ENCODE measurements around the gene OSBPL8.

OSBPL8 gene

DNA sequence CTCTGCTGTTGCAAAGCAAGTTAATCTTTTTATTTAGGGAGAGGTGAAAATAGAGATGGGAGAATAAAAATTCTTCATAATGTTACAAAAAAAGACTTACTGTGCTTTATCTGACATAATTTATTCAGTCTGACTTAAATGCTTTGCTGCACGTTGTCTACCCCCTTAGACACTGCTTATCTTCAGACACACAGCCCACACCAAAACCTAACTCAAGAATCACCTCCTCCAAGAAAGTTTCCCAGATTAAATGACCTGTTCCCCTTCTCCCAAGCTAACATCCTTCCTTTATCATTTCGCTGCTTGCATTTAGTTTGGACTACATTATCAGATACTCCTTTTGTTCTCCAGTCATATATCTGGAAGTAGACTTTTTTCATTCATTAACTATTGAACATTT is 3.8 kb downstream of the OSBPL8 start:
- DNase-seq: no peak

DNA sequence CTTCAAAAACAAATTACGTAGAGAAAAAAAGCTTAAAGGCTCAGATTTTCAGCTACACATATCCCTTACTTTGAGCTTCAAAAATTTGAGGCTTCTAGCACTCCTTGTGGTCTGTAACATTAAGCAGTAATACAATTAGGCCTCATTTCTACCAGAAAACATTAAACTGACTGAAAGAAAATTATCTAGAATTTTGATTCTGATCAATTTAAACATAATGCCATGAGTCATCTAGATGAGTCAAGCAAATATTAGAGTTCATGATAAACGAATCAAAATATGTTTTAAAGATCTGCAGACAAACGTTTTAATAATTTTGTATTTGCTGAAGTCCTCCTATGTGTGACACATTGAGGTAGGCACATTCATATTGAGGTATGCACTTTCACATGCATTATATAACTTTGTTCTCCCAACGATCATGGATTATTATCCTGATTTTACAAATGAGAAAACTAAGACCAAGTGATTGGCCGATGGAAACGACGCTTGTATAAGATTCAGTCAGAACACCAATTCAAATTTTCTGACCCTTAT is 4.3 kb downstream of the OSBPL8 start:
- no peak for DNase-seq

DNA sequence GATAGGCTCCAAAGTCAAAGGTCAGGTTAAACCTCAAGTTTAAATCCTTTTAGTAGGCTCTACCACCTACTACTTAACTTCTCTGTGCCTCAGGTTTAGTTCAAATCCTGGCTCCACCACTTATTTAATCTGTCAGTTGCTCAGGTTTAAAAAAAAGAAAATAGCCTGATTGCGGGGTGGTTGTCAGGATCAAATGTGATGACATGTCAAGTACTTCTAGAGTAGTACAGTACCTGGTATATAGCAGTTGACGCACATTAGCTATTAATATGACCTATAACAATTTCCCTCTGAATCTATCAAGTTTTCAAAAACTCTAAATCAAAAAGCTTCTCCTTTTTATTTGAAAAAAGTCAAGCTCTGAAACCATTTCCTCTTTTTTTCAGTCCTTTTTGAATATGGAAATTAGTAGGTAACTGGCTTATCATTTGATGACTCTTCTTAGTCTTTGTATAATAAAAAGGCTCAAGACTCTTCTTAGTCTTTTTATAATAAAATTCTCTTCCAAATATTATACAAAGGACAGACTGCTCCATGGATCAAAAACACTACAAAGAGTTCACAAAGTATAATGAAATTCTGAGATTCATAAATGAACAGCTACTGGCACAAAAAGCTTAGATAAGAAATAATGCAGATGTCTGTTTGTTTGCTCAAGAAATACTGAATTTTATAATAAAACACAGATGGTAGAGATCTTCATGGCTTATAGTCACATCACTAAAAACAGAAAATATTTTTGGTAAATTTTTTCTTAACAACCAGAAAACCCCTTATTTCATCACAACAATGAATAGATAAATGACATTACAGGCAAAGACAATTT is 5.0 kb downstream of the OSBPL8 start:
- DNase-seq: no peak

DNA sequence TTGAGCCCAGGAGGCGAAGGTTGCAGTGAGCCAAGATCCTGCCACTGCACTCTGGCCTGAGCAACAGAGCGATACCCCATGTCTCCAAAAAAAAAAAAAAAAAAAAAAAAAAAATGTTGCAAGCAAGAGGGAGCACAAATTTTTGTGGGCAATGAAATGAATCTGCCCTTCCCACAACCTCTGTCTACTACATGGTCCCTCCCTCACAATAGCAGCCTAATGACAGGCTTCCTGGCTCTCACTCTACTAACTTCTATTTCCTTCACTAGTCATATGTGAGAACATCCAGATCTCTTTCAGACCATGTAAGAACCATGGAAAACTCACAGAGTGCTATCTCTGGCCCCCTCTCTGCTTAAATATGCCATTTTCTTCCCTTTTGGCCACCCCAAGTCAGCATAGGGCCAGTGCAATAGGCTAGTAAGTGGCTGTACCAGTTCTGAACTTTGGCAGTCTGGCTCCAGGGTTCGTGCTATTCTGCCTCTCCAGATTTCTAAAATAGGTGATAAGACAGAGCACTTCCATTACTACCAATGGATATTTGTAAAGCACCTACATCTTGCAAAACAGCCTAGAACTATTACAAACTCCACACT is 7.1 kb downstream of the OSBPL8 start:
- no peak for DNase-seq

DNA sequence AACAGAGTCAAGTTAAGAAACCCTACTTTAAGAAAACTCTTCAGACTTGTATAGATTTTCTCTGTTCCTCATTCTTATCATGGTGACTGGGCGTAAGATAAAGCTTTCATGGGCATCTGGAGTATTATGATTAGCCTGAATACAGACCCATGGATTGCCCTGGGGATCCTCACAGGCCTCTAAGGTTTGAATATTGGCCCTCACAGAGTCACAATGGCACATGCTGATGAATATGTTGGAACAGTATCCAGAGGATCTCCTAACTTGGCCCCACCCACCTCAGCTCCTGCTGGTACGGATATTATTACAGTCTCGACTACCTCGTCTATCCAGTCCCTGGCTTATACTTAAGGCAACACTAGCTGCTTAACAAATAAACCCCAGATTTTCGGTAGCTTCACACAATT is 8.1 kb downstream of the OSBPL8 start:
- DNase-seq: no peak

DNA sequence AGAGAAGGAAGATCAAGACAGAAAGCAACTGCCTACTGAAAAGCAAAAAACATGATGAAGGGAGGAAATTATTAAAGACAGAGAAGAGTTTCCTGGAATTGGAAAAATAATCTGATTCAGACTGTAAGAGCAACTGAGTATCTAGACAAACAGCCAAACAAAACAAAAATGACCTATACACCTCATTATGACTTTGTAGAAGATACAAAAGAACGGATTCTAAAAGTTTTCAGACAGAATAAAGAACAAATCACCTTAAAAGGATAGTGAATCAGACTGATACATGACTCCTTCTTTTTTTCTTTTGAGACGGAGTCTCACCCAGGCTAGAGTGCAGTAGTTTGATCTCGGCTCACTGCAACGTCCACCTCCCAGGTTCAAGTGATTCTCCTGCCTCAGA is 10.4 kb downstream of the OSBPL8 start:
- DNase-seq: no peak

DNA sequence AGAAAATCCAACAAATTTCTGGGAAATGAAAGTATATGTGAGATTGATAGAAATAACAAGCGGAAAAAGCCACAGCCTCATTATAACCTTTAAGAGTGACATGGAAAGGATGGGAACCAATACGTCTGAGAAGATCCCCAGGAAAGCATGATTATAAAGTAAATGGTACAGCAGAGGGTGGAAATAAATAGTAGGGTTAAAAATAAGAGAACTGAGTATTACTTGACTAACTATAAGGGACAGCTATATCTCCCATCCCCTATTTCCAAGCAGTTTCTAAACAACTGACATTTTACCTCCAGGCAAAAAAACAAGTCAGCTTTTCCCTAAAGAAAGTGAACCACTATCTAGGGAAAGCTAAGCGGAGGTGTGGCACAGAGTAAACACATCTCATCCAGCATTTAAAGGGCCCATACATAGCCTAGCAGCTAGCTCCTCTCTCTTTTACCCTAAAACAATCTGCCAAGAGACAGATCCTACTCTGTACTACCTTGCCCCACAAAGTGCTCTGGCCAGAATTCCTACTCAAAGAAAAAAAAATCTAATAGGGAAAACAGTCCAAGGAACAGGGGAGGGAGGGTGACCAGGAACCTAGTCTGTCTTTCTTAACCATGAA is 11.2 kb downstream of the OSBPL8 start:
- DNase-seq: no peak

DNA sequence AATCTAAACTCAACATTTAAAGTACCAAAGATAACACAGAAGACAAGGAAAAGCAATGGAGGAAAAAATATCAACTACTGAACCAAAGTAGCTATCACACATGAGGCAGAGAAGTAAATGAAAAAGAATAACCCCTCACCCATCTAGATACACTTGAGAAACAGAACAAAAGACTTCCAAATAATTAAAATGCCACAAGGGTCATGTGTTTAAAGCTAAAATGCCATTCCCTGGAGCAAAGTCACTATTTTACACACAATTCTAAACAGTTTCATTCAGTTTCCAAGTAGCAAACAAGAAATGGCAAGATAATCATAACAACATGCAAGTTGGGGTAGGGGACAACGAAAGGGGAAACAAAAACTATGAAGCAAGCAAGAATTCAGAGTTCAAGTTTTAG is 12.0 kb downstream of the OSBPL8 start:
- DNase-seq: no peak

DNA sequence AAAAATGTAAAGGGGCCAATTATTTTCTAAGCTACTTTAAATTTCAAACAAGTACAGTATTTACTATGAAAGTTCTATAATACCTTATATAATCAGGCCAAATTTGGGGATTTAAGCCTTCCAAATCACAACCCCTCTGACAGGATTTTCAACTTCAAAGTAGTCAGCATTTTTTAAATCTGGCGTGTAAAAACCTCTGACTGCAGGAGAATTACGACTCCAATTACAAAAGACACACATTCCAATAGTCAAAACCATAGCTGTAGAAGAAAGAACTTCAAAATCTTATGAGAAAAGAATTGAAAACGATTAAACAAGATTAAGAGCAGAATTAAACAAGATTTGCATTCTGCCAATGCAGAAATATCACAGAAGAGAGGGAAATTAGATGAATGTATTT is 12.7 kb downstream of the OSBPL8 start:
- no peak for DNase-seq

DNA sequence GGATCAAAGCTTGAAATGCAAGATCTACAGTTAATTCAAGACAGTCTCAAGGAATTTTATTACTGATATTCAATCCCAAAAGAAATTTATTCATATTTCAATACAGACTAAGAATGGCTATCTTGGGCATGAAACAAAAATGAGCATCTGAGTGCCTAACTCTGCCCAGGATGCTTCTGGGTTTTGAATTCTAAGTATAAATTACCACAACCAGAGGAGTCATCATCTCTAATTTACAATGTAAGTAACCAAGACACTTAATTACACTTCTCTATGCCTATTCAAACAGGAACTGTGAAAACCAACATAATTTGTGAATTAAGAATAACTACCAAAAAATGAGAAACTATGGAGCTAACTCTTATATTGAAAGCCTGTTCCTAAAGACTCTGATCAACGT is 14.1 kb downstream of the OSBPL8 start:
- DNase-seq: no peak

DNA sequence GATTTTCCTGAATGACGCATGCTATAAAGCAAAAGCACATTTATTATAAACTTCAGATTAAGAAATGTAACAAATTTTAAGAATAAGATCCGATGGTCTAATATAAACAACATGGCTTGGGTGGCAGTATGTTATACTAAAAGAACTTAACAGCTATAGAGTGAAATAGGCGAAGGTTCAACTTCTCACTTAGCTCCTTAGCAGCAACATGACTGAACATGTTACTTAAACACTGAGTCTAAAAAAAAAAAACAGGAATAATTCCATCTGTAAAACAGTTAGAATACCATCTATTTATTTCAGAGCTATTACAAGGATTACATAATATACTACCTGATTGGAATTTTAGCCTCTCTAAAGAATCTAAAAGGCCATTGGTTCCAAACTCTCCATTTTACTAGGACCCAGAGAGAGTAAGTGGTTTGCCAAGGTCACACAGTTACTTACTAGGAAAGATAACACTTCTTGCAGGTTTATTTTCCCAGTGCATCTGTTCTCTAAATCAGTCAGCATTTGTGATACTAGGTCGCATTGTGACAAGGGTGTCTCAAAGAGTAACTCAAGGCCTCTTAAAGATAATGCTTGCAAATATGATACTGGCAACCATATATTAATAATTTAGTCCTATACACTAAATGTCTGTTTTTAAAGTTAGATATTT is 14.8 kb downstream of the OSBPL8 start:
- DNase-seq: no peak

DNA sequence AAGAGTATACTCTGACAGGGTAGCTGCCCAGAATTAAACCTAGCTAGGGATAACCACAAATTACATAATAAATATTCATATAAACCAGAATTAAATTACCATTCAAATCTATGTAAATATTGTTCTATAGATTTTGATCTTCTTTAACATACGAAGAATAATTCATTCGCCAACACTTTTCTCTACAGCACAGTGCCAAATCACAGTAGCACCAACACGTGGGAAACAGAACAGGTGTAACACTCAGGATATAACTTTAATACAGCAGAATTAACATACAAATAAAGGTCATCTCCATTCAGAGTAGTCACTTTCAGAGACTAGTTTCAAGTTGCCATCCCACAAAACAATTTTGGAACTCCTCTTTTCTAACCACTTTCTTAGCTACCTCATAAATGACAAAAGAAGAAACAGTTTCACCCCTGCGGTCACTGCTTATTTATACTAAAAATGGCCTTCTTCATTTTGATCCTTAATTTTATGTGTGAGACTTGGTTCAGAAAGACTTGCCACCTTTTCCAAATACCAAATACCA is 15.7 kb downstream of the OSBPL8 start:
- no peak for DNase-seq

DNA sequence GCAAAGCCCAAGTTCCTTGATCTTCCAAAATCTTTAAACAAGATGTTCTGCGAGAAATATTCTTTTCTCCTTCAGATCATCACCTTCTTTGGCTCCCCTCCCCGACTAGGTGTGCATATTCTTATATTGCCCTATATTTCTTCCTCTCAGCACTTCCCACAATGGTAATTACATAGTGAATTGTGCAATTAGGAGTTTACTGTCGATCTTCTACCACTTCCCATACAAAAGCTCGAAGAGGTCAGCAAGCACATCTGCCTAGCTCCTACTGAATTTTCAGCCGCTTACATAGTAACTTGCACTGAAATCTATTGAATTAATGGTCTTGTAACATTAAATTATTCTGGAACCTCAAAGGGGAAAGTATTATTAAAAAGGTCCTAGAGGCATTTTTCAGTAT is 16.7 kb downstream of the OSBPL8 start:
- no peak for DNase-seq

DNA sequence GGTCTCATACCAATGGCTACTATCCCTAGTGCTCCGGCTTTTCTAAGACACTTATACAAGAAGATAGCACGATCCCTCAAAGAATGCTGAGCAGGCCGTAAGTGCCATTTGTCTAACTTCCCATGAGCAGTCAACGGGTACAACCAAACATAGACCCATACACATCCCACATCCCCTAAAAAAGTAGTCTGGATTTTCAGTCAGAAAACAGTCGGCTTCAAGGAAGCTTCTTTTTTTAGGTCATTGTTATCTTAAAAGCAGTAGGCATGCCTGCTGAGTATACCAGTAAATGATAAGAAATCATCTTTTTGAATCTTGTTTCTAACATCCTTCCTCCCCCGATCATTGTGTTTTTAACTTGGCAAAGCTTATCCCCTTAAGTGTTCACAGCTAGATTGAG is 19.8 kb downstream of the OSBPL8 start:
- no peak for DNase-seq

DNA sequence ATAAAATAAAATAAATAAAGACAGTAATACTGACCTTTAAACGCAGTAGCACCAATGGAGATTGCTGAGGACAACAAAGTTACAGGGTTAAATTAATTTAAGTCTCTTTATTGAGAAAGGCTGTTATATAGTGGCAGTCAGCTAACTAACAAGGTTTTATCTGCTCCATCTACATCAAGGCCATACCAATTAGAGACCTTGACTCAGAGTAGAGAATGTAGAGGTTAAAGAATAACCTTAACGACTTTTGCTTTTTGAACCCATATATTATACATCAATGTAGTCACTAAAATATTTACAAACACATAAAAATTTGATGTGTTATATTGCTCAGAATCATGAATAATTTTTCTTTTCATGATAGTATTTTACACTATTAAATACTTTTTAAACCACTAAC is 21.6 kb downstream of the OSBPL8 start:
- no peak for DNase-seq

DNA sequence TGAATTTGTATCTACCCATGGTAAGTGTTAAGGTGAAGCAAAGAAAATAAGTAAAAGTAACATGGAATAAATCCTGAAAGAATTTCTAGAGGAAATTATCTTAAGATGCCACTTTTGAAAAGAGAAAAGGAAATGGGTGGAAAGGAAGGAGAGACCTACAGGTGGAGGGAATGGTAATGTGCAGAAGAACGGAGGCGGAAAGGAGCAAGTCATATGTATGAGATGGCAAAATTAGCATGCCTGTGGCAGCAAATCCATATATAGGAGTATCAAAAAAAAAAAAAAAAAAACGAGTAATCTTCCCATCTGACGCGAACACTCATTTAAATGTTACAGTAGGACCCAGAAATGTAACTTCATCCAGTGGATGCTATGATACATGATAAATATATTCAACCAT is 23.0 kb downstream of the OSBPL8 start:
- no peak for DNase-seq

DNA sequence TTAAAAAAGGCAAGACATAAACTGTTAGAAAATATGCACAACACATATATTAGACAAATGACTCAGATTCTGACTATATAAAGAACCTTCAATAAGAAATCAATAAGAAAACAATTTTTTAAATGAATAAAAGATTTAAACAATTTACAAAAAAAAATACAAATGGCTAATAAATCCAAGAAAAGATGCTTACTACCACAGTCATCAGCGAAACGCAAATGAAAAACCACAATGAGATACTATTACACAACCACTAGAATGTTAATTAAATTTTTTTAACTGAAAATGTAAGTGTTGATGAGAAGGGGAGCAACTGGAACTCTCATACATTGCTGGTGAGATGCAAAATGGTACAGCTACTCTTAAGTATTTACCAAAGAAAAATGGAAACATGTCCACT is 24.4 kb downstream of the OSBPL8 start:
- DNase-seq: no peak

DNA sequence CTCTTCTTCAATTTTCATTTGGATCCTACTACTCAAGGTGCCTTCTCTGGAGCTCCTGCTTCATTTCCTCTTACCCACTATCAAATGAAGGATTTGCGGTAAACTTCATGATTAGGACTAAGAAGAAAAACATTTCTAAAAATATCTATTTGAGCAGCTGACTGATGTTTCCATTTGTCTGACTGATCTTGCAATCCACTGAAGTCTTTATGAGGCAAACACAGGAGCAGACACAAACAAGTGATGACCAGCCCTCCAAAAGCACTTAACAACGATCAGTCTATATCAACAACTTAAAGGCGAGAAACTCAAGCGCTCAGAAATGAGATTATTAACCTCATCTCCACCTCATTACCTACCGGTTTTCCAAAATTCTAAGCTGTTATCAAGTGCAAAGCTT is 26.2 kb downstream of the OSBPL8 start:
- DNase-seq: no peak

DNA sequence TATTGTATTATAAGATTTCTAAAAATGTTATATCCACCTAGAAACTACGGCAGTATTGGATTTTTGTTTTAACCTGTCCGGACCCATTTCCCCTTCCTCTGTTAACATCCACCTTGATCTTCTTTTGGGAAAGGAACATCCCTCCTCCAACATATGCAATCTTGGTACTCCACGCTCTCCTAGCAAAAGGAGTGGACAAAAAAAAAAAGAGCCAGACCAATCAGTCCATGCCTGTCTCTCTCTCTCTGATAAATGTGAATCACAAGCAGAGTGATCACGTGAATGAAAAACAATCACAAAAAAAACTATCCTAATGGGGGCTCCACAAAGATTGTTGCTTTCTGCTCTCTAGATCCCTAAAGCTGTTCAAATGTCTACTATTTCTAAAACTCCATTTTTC is 27.1 kb downstream of the OSBPL8 start:
- DNase-seq: no peak

DNA sequence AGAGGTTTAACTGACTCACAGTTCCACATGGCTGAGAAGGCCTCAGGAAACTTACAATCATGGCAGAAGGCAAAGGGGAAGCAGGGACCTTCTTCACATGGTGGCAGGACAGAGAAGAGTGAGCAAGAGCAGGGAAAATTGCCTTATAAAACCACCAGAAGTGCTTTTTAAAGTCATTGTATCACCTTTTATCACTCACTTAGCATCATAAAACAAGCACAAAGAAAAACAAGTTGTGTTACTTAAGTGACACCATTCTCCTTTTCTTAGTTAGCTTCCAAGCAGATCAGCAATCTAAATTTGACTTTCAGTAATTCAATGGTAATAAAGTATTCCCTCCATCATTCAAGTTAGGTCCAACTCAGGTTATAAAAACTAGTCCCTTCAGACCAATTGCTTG is 28.5 kb downstream of the OSBPL8 start:
- no peak for DNase-seq

DNA sequence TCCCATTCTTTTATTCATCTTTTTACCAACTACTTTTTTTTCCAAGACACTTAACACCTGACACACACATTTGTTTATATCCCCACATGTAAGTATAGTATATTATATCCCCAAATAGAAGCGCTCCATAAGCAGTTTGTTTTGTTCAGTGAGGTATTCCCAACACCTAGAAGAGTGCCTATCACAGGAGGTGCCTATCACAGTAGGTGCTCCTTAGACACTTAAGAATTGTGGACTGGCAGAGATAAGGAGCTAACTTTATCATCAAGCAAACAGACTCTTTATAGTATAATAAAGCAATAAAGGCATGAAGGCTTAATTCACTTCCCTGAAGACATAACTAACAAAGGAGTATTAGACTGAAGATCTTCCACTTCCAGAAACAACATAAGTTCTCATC is 29.1 kb downstream of the OSBPL8 start:
- DNase-seq: no peak

DNA sequence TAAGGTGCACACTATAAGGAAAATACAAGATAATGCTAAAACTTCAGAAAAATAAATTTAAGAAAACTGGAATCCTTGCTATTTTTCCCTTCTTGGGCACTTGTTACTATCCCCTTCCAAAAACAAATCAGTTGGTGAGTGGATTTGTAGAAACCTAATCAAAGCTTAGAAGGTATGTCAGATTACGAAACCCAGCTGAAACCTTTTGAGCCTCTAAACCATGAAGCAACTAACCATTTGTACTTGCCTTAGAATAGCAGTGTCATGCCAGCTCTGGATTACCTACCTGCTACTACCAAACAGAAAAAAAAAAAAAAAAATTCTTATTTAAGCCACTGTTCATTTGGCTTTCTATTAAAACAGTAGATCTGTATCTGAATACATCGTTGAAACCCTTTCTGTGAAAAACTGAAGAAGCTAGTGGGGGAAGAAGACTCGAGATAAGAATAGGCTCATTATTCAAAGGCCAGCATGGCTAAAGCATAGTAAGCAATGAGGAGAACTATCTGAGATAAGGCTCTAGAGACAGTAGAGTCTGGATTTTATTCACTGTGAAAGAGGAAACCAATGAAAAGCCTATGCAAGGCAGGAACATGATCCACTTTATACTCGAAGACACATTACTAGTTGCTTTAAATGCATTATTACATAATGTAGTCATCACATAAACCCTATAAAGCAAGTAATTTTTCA is 30.2 kb downstream of the OSBPL8 start:
- no peak for DNase-seq

DNA sequence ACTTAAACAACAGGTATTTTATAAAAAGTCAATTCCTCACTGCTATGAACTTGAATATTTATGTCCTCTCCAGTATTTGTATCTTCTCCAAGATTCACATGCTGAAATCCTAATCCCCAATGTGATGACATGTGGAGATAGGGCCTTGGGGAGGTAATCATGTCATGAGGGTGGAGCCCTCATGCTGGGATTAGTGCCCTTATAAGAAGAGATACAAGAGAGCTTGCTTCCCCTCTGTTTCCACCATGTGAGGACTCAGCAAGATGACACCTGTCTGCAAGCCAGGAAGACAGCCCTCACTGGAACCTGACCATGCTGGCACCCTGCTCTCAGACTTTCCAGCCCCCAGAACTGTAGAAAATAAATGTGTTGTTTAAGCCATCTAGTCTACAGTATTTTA is 36.2 kb downstream of the OSBPL8 start:
- DNase-seq: no peak
